ENCODE data around the gene GPR157. TPM values are rescaled to one million over a fixed set of nuclear protein-coding genes. Genes with fewer than 3 reads are reported as not detected.

The GPR157 gene
- total RNA-seq, 2 donors from 2014 or later, result 5.4 to 7.0 TPM

- ATAC-seq (ENCODE audit: insufficient number of reproducible peaks, low FRiP score, low read depth), result no peak
Observed at GRCh38 chr1:9079988-9080704, 48.8 kb downstream of the GPR157 start.

GRCh38 chr1:9078752-9079500 lies 50.0 kb downstream of the GPR157 start:
- H3K27ac ChIP-seq, result no peak overlapping the region
- H3K27me3 ChIP-seq (replicated peaks; ENCODE audit: insufficient read depth), result no peaks in the 10 kb centered on the region
- no peak for TF ChIP-seq CTCF (IDR thresholded peaks at IDR 0.05)
- ATAC-seq (ENCODE audit: insufficient number of reproducible peaks, low FRiP score, low read depth) (no peak), DNase-seq (ENCODE audit: low spot score) (no peak)
- H3K4me3 ChIP-seq, result no peak overlapping the region
- no peaks in the 10 kb centered on the region for H3K36me3 ChIP-seq
- H3K9me3 ChIP-seq, result no peaks in the 10 kb centered on the region
- H3K4me1 ChIP-seq (ENCODE audit: control insufficient read depth in 1 of 2, low read depth in 2 of 2), result no peaks in the 10 kb centered on the region

More at GRCh38 chr1:9079988-9080704, 48.8 kb downstream of the GPR157 start:
- DNase-seq (ENCODE audit: low spot score), result no peak
- no peak for TF ChIP-seq CTCF (IDR thresholded peaks at IDR 0.05)
- Histone ChIP-seq H3K4me1 (ENCODE audit: control insufficient read depth in 1 of 2, low read depth in 2 of 2) (peaks cover 3 to 10% of the 10 kb centered on the region in 2 donors), H3K4me3 (no peak overlapping the region), H3K27ac (no peak overlapping the region), H3K36me3 (no peaks in the 10 kb centered on the region), H3K9me3 (no peaks in the 10 kb centered on the region), H3K27me3 (replicated peaks; ENCODE audit: insufficient read depth) (no peaks in the 10 kb centered on the region)

GRCh38 chr1:9078015-9078751 lies 50.7 kb downstream of the GPR157 start:
- no peak overlapping the region for H3K4me3 ChIP-seq
- no peak overlapping the region for H3K27ac ChIP-seq
- ATAC-seq (ENCODE audit: insufficient number of reproducible peaks, low FRiP score, low read depth), result no peak
- no peaks in the 10 kb centered on the region for H3K9me3 ChIP-seq
- H3K36me3 ChIP-seq, result no peaks in the 10 kb centered on the region
- TF ChIP-seq CTCF (IDR thresholded peaks at IDR 0.05), result no peak
- no peak for DNase-seq (ENCODE audit: low spot score)
- no peaks in the 10 kb centered on the region for H3K4me1 ChIP-seq (ENCODE audit: control insufficient read depth in 1 of 2, low read depth in 2 of 2)
- no peaks in the 10 kb centered on the region for H3K27me3 ChIP-seq (replicated peaks; ENCODE audit: insufficient read depth)

- Histone ChIP-seq H3K27ac (no peak overlapping the region), H3K9me3 (no peaks in the 10 kb centered on the region), H3K27me3 (replicated peaks; ENCODE audit: insufficient read depth) (no peaks in the 10 kb centered on the region), H3K4me1 (ENCODE audit: control insufficient read depth in 1 of 2, low read depth in 2 of 2) (peaks cover 0 to 3% of the 10 kb centered on the region in 2 donors), H3K36me3 (no peaks in the 10 kb centered on the region), H3K4me3 (no peak overlapping the region)
- no peak for TF ChIP-seq CTCF (IDR thresholded peaks at IDR 0.05)
- DNase-seq (ENCODE audit: low spot score) (no peak), ATAC-seq (ENCODE audit: insufficient number of reproducible peaks, low FRiP score, low read depth) (no peak)
Observed at GRCh38 chr1:9075022-9075421, 53.9 kb downstream of the GPR157 start.

GRCh38 chr1:9073143-9073542 lies 55.8 kb downstream of the GPR157 start:
- Histone ChIP-seq H3K4me3 (no peak overlapping the region), H3K27me3 (replicated peaks; ENCODE audit: insufficient read depth) (no peaks in the 10 kb centered on the region), H3K36me3 (no peaks in the 10 kb centered on the region), H3K9me3 (no peaks in the 10 kb centered on the region), H3K4me1 (ENCODE audit: control insufficient read depth in 1 of 2, low read depth in 2 of 2) (peaks cover 12 to 17% of the 10 kb centered on the region in 2 donors), H3K27ac (no peak overlapping the region)
- TF ChIP-seq CTCF (IDR thresholded peaks at IDR 0.05), result no peak
- no peak for DNase-seq (ENCODE audit: low spot score)
- no peak for ATAC-seq (ENCODE audit: insufficient number of reproducible peaks, low FRiP score, low read depth)

Data from thoracic aorta (tissue), 2 donors.